ENCODE measurements around the gene LTK. TPM values are rescaled to one million over a fixed set of nuclear protein-coding genes. Genes with fewer than 3 reads are reported as not detected.

Gene LTK
- total and polyA plus RNA-seq, 2 of the 8 experiments (the other 6 are each of a cell fraction or from before 2014, with no cell fraction given) = 0.05 to 0.19 TPM

DNA sequence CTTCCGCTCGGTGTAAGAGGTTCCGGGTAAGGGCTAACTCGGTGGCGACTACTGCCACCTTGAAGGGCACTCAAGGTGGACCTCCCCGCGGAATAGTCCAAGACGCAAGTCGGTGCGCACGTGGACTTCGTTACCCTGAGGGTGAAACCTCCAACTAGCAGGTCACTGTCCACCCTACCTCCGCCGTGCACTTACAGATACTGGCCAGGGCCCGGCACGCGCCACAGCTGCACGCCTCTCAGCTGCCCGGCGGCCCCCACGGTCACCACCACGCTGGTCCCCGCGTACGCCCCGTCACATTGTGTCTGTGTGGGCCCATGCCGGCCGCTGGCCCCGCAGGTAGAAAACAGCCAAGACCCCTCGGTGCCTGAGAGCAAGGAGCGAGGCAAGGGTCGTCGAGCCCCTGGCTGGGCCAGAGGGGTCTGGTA, 1.1 kb downstream of the LTK start:
- POLR2A ChIA-PET (ENCODE audit: partially characterized antibody) = interaction anchor here (1.4 to 2.5 kb wide), 6 partner anchors 10 to 32 kb away, joined by 4 to 19 read pairs (median 8); partner anchors contain the start of genes ITPKA and RPAP1
- no peak overlapping the region; a peak in 1 of 7 replicates for H3K9ac ChIP-seq (replicated peaks in 1 of 4; ENCODE audit: extremely low read depth in 1 of 4, low read depth in 3 of 4, low read length in 3 of 4)
- CTCF ChIA-PET (ENCODE audit: partially characterized antibody) = interaction anchor here (1.2 to 2.4 kb wide), 3 partner anchors 8 to 47 kb away, joined by 3 to 5 read pairs (median 5); no protein-coding TSS in a partner anchor
- no peak overlapping the region for H4K5ac ChIP-seq (ENCODE audit: insufficient read length, low read depth, low read length)
- TF ChIP-seq, protein P1, sequence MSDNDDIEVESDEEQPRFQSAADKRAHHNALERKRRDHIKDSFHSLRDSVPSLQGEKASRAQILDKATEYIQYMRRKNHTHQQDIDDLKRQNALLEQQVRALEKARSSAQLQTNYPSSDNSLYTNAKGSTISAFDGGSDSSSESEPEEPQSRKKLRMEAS (IDR thresholded peaks at IDR 0.05) = peak; percentile 36
- TF ChIP-seq HDAC2 (IDR thresholded peaks at IDR 0.05; ENCODE audit: borderline replicate concordance in 1 of 2, low read depth in 2 of 2, low read length in 2 of 2) = no peak
- TF ChIP-seq RNF2 (IDR thresholded peaks at IDR 0.05; ENCODE audit: borderline replicate concordance, low read depth, low read length, missing control alignments, poor library complexity, severe bottlenecking) = peak; percentile 51
- no peak for TF ChIP-seq POU5F1 (IDR thresholded peaks at IDR 0.05; ENCODE audit: low read depth, low read length)
- peak; percentile 98 for TF ChIP-seq EZH2 (IDR thresholded peaks at IDR 0.05; ENCODE audit: low read depth, low read length, severe bottlenecking)
- TF ChIP-seq CBX8 (IDR thresholded peaks at IDR 0.05; ENCODE audit: borderline replicate concordance, low read depth, low read length) = no peak; the same call in 1 of the 2 replicates
- peak; percentile 91; the same call in 1 of the 2 replicates for TF ChIP-seq SUZ12 (IDR thresholded peaks at IDR 0.05; ENCODE audit: low read length)
- no peak overlapping the region for H2BK5ac ChIP-seq (ENCODE audit: low read depth, low read length)
- H3K4ac ChIP-seq (replicated peaks; ENCODE audit: insufficient read length, low read depth, low read length) = no peak overlapping the region
- no peak overlapping the region for H3K27ac ChIP-seq (ENCODE audit: low read depth, low read length)
- DNase-seq (ENCODE audit: low read depth in 1 of 2, low spot score in 2 of 2) = peak in 1 of 2 experiments; percentile 68
- H3K23ac ChIP-seq (ENCODE audit: insufficient read length) = no peak overlapping the region
- peak overlapping the region; percentile 58; the same call in 1 of the 2 replicates for H4K8ac ChIP-seq (ENCODE audit: extremely low read depth, insufficient read depth, low read length)
- no peak overlapping the region for H3K18ac ChIP-seq (ENCODE audit: extremely low read depth, low read length)
- peaks cover 15% of the 10 kb centered on the region for H3K23me2 ChIP-seq (ENCODE audit: low read depth, low read length)
- no peak overlapping the region for H2BK15ac ChIP-seq (ENCODE audit: low read length)
- H2BK120ac ChIP-seq (replicated peaks; ENCODE audit: low read depth, low read length) = no peak overlapping the region
- no peak overlapping the region for H3K56ac ChIP-seq (replicated peaks; ENCODE audit: insufficient read length, low read depth, low read length)
- 16% methylated on average over 31 of the region's 33 CpGs; no CpG with 5 or more reads in 1 of the 2 experiments for WGBS, 2 experiments (ENCODE audit: extremely low coverage in 1 of 2, insufficient coverage in 1 of 2, insufficient read length in 1 of 2, insufficient replicate concordance in 2 of 2, low coverage in 1 of 2, low lambda C conversion rate in 2 of 2, missing lambda C conversion rate in 1 of 2)
- no peak overlapping the region for H2BK20ac ChIP-seq (ENCODE audit: low read length)
- H3K4me1 ChIP-seq (replicated peaks in 1 of 4; ENCODE audit: control insufficient read depth in 3 of 4, insufficient read depth in 4 of 4, low read length in 3 of 4) = peaks cover 0 to 26% (median 13%) of the 10 kb centered on the region in 4 experiments; a peak in 5 of 7 replicates
- H3K4me3 ChIP-seq (ENCODE audit: extremely low read depth in 1 of 4, insufficient read depth in 2 of 4, low read depth in 3 of 4, low read length in 4 of 4) = peak overlapping the region; percentile 33 to 65 (median 58); a peak in 5 of 8 replicates
- no peak overlapping the region for H3K14ac ChIP-seq (ENCODE audit: insufficient read length)
- peak overlapping the region; percentile 80; the same call in 1 of the 2 replicates for H2BK12ac ChIP-seq (ENCODE audit: low read depth, low read length)
- no peaks in the 10 kb centered on the region for H3K79me1 ChIP-seq (ENCODE audit: low read depth, low read length)
- H3K36me3 ChIP-seq (ENCODE audit: control insufficient read depth in 2 of 4, insufficient read depth in 4 of 4, low read length in 3 of 4) = peaks cover 0 to 10% (median 2%) of the 10 kb centered on the region in 4 experiments; a peak in 4 of 8 replicates
- H2AK5ac ChIP-seq (ENCODE audit: low read depth, low read length) = no peak overlapping the region
- H3K27me3 ChIP-seq (replicated peaks in 1 of 4; ENCODE audit: control insufficient read depth in 3 of 4, extremely low read depth in 1 of 4, insufficient read depth in 3 of 4, low read length in 3 of 4) = peaks cover 32 to 66% (median 58%) of the 10 kb centered on the region in 4 experiments
- H2AFZ ChIP-seq (ENCODE audit: low read length) = no peak overlapping the region
- H4K20me1 ChIP-seq (replicated peaks in 1 of 2; ENCODE audit: control insufficient read depth in 1 of 2, insufficient read depth in 2 of 2, low read length in 2 of 2) = peaks cover 0 to 12% of the 10 kb centered on the region in 2 experiments
- no peak overlapping the region for H4K91ac ChIP-seq (replicated peaks; ENCODE audit: insufficient read length, low read length)
- H3K9me3 ChIP-seq (ENCODE audit: insufficient read depth in 2 of 2, low read depth in 1 of 2, low read length in 1 of 2) = no peaks in the 10 kb centered on the region; a peak in 1 of 4 replicates
- H3K79me2 ChIP-seq (ENCODE audit: control insufficient read depth in 1 of 2, insufficient read depth in 2 of 2, low read length in 2 of 2) = no peaks in the 10 kb centered on the region
- H3K4me2 ChIP-seq (ENCODE audit: insufficient read depth in 1 of 2, low read depth in 2 of 2, low read length in 2 of 2) = peak overlapping the region; percentile 90 to 96
- no peak for FAIRE-seq

Data from H1 (cell line).